Stimulated activated naive B cell treated with anti-CD40 and anti-IgM and Interleukin-4, amounts not matched to agents 10 μg/mL and 1 μg/mL and 100 μg/mL, for 72 hours (primary cell): Measurements from ENCODE around the gene RCE1.

Experiments used
- ATAC-seq, 2 donors: fragments of 150-1000 bp; cut with Tn5 transposase; replicated peaks; 2 replicates each; pipeline ENCODE4 v1.10.0; 2021; ENCODE audit warnings: moderate library complexity in 1 of 2
- DNase-seq: peaks from one replicate; pipeline ENCODE4 v3.0.0; 2021
- H3K27ac Mint-ChIP-seq: one replicate; pipeline ENCODE4 v1.8.0; 2022; ENCODE audit warnings: mild to moderate bottlenecking, mixed read lengths
- H3K27me3 Mint-ChIP-seq, 2 donors: one replicate each; pipeline ENCODE4 v1.8.0; 2022; ENCODE audit warnings: mixed read lengths in 2 of 2
- H3K36me3 Mint-ChIP-seq, 2 donors: one replicate each; pipeline ENCODE4 v1.8.0; 2022; ENCODE audit warnings: mixed read lengths in 2 of 2, mild to moderate bottlenecking in 1 of 2
- H3K4me1 Mint-ChIP-seq, 2 donors: one replicate each; pipeline ENCODE4 v1.8.0; 2022; ENCODE audit warnings: mixed read lengths in 2 of 2, mild to moderate bottlenecking in 1 of 2
- H3K4me3 Mint-ChIP-seq, 2 donors: one replicate each; pipeline ENCODE4 v1.8.0; 2022; ENCODE audit warnings: mild to moderate bottlenecking in 2 of 2, mixed read lengths in 2 of 2, moderate library complexity in 1 of 2
- H3K9me3 Mint-ChIP-seq, 2 donors: one replicate each; pipeline ENCODE4 v1.8.0; 2022; ENCODE audit warnings: mixed read lengths in 2 of 2, mild to moderate bottlenecking in 1 of 2

The RCE1 gene

GRCh38 chr11:66834943-66835342, 8.3 kb upstream of the RCE1 start:
- no peak overlapping the region for H3K4me3 Mint-ChIP-seq
- ATAC-seq (no peak), DNase-seq (no peak)
- peaks cover 11 to 30% of the 10 kb centered on the region in 2 donors for H3K4me1 Mint-ChIP-seq
- H3K27me3 Mint-ChIP-seq: no peaks in the 10 kb centered on the region
- peak overlapping the region; percentile 83 for H3K27ac Mint-ChIP-seq
- no peaks in the 10 kb centered on the region for H3K9me3 Mint-ChIP-seq
- H3K36me3 Mint-ChIP-seq: peaks cover 6 to 10% of the 10 kb centered on the region in 2 donors

DNA sequence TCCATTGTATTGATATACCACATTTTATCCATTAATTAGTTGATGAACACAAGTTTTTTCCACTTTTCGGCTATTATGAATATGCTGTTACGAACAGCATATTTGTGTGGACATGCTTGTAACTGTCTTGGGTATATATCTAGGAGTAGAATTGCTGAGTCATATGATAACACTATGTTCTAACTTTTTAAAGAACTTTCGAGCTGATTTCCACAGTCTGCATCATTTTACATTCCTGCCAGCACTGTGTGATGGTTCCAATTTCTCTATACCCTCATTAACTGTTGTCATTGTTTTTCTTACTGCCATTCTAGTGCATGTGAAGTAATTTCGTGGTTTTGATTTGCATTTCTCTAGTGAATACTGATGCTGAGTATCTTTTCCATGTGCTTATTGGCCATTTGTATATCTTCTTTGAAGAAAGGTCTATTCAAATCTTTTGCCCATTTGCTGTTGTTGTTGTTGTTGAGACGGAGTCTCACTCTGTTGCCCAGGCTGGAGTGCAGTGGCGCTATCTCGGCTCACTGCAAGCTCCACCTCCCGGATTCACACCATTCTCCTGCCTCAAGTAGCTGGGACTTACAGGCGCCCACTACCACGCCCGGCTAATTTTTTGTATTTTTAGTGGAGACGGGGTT, 7.4 kb upstream of the RCE1 start:
- Mint-ChIP-seq H3K27me3 (no peaks in the 10 kb centered on the region), H3K4me3 (no peak overlapping the region), H3K4me1 (peaks cover 20 to 40% of the 10 kb centered on the region in 2 donors), H3K27ac (no peak overlapping the region), H3K9me3 (no peaks in the 10 kb centered on the region), H3K36me3 (peaks cover 13 to 19% of the 10 kb centered on the region in 2 donors)
- DNase-seq: no peak
- no peak for ATAC-seq

DNA sequence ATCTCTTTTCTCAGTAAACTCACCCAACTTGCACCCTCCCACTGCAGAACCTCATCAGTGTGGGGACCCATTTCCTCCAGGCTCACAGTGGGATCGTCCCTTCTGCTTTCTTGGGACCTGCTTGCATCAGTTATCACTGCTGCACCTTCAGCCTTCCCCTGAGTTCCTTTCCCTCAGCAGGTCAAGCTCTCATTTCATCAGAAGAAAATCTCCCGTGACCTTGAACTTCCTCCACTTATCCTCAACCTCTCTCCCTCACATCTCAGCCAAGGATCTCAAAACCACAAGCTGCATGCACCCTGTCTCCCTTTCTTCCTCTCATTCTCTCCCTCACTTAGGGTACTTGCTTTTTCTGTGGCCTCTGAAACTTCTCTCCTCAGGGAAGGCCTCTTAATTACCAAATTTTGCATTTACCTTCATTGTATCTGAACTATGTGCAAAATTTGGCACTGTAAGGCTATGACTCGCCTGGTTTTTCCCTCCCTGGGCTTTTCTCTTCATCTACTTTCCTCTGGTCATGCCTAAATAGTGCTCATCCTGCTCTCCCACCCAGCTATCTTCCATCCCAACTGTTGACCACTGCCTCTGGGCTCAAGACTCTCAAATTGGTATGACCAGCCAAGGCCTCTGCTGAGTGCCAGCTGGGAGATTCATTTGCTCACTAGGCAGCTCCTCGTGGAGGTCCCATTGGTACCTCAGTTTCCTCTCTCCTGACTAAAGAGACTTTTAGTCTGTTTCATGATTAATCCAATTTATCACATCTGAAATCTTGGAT, 2.7 kb upstream of the RCE1 start:
- Mint-ChIP-seq H3K36me3 (peaks cover 25 to 30% of the 10 kb centered on the region in 2 donors), H3K4me1 (peaks cover 38 to 53% of the 10 kb centered on the region in 2 donors), H3K4me3 (peak overlapping the region; percentile 34 to 37), H3K27ac (peak overlapping the region; percentile 68), H3K27me3 (no peaks in the 10 kb centered on the region), H3K9me3 (no peaks in the 10 kb centered on the region)
- ATAC-seq: no peak
- no peak for DNase-seq

DNA sequence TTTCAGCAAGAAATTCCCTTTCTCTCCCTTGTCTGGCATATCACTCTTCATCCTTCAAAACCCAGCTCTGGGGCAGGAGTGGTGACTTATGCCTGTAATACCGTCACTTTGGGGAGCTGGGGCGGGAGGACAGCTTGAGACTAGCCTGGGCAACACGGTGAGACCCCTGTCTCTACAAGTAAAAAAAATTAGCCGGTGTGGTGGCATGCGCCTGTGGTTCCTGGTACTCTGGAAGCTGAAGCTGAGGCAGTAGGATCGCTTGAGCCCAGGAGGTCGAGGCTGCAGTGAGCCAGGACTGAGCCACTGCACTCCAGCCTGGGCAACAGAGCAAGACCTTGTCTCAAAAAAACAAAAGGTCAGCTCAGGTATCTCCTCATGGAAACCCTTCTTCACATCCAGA, 1.4 kb upstream of the RCE1 start:
- ATAC-seq: no peak
- Mint-ChIP-seq H3K27me3 (no peaks in the 10 kb centered on the region), H3K36me3 (peaks cover 25 to 31% of the 10 kb centered on the region in 2 donors), H3K4me3 (peak overlapping the region; percentile 97 to 99), H3K27ac (peak overlapping the region; percentile 97), H3K4me1 (peaks cover 35 to 47% of the 10 kb centered on the region in 2 donors), H3K9me3 (no peaks in the 10 kb centered on the region)
- no peak for DNase-seq

- H3K36me3 Mint-ChIP-seq: peaks cover 25 to 31% of the 10 kb centered on the region in 2 donors
- H3K4me1 Mint-ChIP-seq: peaks cover 35 to 47% of the 10 kb centered on the region in 2 donors
- H3K27ac Mint-ChIP-seq: peak overlapping the region; percentile 97
- no peaks in the 10 kb centered on the region for H3K9me3 Mint-ChIP-seq
- no peak for DNase-seq
- peak overlapping the region; percentile 97 to 99 for H3K4me3 Mint-ChIP-seq
- peak in 1 of 2 donors; percentile 0 for ATAC-seq
- no peaks in the 10 kb centered on the region for H3K27me3 Mint-ChIP-seq
Observed at GRCh38 chr11:66842501-66842895, 743 bp upstream of the RCE1 start.

DNA sequence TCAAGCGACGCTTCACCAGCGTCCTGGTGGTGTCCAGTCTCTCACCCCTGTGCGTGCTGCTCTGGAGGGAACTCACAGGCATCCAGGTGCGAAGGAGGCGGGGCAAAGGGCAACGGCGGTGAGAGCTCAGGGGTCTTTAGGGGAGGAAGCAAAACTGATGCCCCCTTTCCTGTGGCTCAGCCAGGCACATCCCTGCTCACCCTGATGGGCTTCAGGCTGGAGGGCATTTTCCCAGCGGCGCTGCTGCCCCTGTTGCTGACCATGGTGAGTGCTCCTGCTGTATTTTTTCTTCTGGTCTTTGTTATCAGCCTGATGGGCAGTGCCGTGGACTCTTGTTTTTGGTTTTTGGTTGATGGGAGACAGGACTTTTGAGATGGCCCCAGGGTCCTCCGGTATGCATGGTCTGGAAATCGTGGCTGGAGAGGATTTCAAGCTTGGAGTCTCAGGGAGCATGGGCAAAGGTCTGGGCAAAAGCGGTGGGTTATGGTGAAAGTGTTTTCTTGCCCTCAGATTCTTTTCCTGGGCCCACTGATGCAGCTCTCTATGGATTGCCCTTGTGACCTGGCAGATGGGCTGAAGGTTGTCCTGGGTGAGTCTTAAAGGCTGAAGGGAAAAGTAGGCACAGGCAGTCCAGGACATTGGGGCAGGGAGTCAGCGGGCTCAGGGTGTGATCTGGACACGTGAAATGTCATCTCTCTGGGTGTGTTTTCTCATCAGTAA, 695 bp downstream of the RCE1 start:
- H3K4me1 Mint-ChIP-seq: peaks cover 35 to 47% of the 10 kb centered on the region in 2 donors
- DNase-seq: no peak

DNA sequence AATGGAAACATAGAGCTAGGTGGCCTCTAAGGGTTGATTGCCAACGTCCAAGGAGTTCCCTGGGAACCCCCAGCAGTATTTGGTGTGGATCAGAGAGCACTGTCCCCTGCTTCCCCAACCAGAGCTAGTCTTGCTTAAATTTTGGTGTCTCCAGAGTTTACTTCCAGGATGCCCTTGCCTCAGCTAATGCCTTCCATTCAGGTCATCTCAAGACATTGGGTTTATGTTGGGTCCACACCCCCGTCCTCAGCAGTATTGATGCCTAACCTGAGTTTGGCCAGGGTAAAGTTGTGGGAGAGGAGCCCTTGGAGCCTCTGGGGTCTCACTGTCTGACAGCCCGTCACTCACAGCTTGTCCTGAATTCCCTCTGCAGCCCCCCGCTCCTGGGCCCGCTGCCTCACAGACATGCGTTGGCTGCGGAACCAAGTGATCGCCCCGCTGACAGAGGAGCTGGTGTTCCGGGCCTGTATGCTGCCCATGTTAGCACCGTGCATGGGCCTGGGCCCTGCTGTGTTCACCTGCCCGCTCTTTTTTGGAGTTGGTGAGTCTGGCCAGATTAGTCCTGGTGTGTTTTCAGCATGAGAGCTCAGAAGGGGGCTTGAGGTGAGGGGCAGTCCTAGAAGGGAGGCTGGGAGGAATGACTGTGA, 1.4 kb downstream of the RCE1 start:
- H3K27ac Mint-ChIP-seq: peak overlapping the region; percentile 98
- no peak for ATAC-seq
- no peaks in the 10 kb centered on the region for H3K27me3 Mint-ChIP-seq
- H3K36me3 Mint-ChIP-seq: peaks cover 23 to 27% of the 10 kb centered on the region in 2 donors
- DNase-seq: no peak
- peaks cover 35 to 47% of the 10 kb centered on the region in 2 donors for H3K4me1 Mint-ChIP-seq
- no peaks in the 10 kb centered on the region for H3K9me3 Mint-ChIP-seq
- peak overlapping the region; percentile 97 to 99 for H3K4me3 Mint-ChIP-seq

More for the DNA sequence above, 695 bp downstream of the RCE1 start:
- H3K27me3 Mint-ChIP-seq: no peaks in the 10 kb centered on the region
- H3K36me3 Mint-ChIP-seq: peaks cover 25 to 27% of the 10 kb centered on the region in 2 donors
- peak overlapping the region; percentile 98 for H3K27ac Mint-ChIP-seq
- peak overlapping the region; percentile 97 to 99 for H3K4me3 Mint-ChIP-seq
- H3K9me3 Mint-ChIP-seq: no peaks in the 10 kb centered on the region
- ATAC-seq: no peak

DNA sequence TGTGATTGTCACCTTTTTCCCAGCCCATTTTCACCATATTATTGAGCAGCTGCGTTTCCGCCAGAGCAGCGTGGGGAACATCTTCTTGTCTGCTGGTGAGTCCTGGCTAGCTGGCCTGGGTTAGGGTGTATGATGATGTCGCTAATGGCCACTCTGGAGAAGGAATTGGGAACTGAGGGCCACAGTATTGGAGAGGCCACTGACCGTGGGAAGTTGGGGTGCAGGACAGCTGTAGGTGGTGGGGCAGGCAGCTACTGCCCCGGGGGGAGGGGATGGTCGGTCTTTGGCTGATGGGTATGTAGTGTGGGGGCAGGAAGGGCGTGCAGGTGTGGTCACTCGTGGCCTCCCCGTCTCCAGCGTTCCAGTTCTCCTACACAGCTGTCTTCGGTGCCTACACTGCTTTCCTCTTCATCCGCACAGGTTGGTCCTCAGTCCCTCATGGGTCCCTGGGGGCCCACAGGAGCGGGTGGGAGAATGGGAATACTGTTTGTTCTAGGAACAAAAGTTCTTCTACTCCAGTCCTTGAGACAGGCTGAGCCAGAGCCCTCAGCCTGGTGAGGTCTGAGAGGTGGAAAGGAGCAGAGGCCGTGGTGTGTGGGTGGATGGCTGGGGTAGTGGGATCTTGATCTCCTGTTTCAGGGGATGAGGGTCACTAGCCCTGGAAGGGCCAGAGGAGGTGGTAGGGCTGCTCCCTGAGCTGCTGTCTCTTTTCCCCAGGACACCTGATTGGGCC, 2.1 kb downstream of the RCE1 start:
- Mint-ChIP-seq H3K4me1 (peaks cover 30 to 40% of the 10 kb centered on the region in 2 donors), H3K36me3 (peaks cover 21 to 24% of the 10 kb centered on the region in 2 donors), H3K9me3 (no peaks in the 10 kb centered on the region), H3K4me3 (peak overlapping the region; percentile 97 to 99), H3K27me3 (no peaks in the 10 kb centered on the region), H3K27ac (peak overlapping the region; percentile 98)
- ATAC-seq (no peak), DNase-seq (no peak)

DNA sequence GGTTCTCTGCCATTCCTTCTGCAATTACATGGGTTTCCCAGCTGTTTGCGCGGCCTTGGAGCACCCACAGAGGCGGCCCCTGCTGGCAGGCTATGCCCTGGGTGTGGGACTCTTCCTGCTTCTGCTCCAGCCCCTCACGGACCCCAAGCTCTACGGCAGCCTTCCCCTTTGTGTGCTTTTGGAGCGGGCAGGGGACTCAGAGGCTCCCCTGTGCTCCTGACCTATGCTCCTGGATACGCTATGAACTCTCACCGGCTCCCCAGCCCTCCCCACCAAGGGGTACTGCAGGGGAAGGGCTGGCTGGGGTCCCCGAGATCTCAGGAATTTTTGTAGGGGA, 2.6 kb downstream of the RCE1 start:
- DNase-seq (no peak), ATAC-seq (no peak)
- H3K4me1 Mint-ChIP-seq: peaks cover 27 to 40% of the 10 kb centered on the region in 2 donors
- no peak overlapping the region for H3K27ac Mint-ChIP-seq
- H3K36me3 Mint-ChIP-seq: peaks cover 16 to 22% of the 10 kb centered on the region in 2 donors
- H3K4me3 Mint-ChIP-seq: no peak overlapping the region
- no peaks in the 10 kb centered on the region for H3K27me3 Mint-ChIP-seq
- no peaks in the 10 kb centered on the region for H3K9me3 Mint-ChIP-seq

GRCh38 chr11:66846671-66847091, 3.4 kb downstream of the RCE1 start:
- Mint-ChIP-seq H3K4me3 (no peak overlapping the region), H3K4me1 (peaks cover 26 to 39% of the 10 kb centered on the region in 2 donors), H3K27me3 (no peaks in the 10 kb centered on the region), H3K27ac (no peak overlapping the region), H3K36me3 (peaks cover 16 to 21% of the 10 kb centered on the region in 2 donors), H3K9me3 (no peaks in the 10 kb centered on the region)
- DNase-seq (no peak), ATAC-seq (no peak)

DNA sequence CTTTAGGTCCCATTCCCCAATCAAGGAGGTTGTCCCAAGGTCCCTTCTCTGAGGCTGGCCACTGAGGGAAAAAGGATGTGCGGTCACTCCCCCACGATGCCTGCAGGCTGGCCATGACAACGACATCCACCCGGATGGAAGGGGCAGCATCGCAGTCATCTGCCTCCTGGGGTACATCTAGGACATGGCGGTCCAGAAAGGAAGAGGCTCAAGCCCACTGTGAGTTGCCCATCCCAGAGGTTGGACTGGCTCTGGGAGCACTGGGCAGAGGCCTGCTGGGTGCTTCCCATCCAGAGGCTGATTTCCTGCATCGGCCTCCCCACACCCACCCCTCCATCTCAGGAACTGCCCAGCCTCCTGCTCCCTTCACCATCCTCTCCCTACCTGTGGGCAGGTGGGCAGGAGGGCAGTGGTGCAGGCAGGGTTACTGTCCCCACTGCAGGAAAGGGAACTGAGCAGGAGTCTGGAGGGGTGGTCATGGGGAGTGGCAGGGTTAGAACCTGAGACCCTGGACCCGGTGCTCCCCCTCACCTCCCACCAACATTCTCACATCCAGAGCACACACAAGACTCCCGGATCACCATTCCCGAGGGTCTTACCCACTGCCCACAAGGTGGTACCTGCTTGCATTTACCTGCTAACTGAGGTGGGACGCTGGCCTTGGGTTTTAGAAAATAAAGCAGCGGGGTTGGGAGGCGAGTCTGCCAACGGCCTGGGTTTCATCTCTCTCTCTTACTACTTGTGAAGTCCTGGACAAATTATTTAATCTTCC, 4.4 kb downstream of the RCE1 start:
- H3K4me3 Mint-ChIP-seq: no peak overlapping the region
- no peaks in the 10 kb centered on the region for H3K9me3 Mint-ChIP-seq
- ATAC-seq (no peak), DNase-seq (no peak)
- no peak overlapping the region for H3K27ac Mint-ChIP-seq
- peaks cover 25 to 39% of the 10 kb centered on the region in 2 donors for H3K4me1 Mint-ChIP-seq
- no peaks in the 10 kb centered on the region for H3K27me3 Mint-ChIP-seq
- H3K36me3 Mint-ChIP-seq: peaks cover 7 to 15% of the 10 kb centered on the region in 2 donors

- H3K4me1 Mint-ChIP-seq: peaks cover 25 to 36% of the 10 kb centered on the region in 2 donors
Observed at GRCh38 chr11:66848671-66849500, 5.6 kb downstream of the RCE1 start.

More at GRCh38 chr11:66848671-66849500, 5.6 kb downstream of the RCE1 start:
- H3K27ac Mint-ChIP-seq: no peak overlapping the region
- no peak for DNase-seq
- H3K9me3 Mint-ChIP-seq: no peaks in the 10 kb centered on the region
- peaks cover 7 to 12% of the 10 kb centered on the region in 2 donors for H3K36me3 Mint-ChIP-seq
- H3K4me3 Mint-ChIP-seq: no peak overlapping the region
- no peak for ATAC-seq
- H3K27me3 Mint-ChIP-seq: no peaks in the 10 kb centered on the region
